ENCODE results near the gene MRTFB.

The MRTFB gene

DNA sequence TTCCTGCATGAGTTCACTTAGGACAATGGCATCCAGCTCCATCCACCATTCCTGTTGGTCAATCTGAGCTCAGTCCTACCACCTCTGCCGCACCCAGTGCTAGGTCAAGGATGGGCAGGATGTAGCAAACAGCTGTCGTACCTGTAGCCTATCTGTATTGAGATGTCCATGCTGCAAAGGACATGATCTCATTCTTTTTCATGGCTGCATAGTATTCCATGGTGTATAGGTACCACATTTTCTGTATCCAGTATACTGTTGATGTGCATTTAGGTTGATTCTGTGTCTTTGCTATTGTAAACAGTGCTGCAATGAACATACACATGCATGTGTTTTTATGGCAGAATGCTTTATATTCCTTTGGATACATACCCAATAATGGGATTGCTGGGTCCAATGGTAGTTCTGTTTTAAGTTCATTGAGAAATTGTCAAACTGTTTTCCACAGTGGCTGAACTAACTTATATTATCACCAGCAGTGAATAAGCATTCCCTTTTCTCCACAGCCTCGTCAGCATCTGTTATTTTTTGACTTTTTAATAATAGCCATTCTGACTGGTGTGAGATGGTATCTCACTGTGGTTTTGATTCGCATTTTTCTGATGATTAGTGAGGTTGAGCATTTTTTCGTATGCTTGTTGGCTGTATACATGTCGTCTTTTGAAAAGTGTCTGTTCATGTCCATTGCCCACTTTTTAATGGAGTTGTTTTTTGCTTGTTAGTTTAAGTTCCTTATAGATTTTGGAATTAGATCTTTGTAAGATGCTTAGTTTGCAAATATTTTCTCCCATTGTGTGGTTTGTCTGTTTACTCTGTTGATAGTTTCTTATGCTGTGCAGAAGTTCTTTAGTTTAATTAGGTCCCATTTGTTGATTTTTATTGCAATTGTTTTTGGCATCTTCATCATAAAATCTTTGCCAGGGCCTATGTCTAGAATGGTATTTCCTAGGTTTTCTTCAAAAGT is 7.2 kb upstream of the MRTFB start:
- DNase-seq (ENCODE audit: low spot score) = no peak

GRCh38 chr16:14069818-14070217 is 1.3 kb upstream of the MRTFB start:
- DNase-seq (ENCODE audit: low spot score) = no peak

DNA sequence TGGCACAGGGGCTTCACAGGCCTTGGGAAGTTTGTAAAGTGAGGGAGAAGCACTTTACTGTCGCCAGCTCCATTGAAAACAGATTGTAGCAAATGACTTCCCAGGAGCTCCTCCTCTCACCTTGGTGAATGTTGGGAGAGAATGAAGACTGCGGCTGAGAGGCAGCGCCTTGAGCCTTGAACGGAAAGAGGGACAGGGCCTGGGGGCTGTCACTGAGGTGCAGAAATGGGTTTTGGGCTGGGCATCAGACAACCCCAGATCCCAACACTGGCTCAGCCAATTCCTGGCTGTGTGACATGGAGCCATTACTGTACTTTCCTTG is 603 bp upstream of the MRTFB start:
- no peak for DNase-seq (ENCODE audit: low spot score)

DNA sequence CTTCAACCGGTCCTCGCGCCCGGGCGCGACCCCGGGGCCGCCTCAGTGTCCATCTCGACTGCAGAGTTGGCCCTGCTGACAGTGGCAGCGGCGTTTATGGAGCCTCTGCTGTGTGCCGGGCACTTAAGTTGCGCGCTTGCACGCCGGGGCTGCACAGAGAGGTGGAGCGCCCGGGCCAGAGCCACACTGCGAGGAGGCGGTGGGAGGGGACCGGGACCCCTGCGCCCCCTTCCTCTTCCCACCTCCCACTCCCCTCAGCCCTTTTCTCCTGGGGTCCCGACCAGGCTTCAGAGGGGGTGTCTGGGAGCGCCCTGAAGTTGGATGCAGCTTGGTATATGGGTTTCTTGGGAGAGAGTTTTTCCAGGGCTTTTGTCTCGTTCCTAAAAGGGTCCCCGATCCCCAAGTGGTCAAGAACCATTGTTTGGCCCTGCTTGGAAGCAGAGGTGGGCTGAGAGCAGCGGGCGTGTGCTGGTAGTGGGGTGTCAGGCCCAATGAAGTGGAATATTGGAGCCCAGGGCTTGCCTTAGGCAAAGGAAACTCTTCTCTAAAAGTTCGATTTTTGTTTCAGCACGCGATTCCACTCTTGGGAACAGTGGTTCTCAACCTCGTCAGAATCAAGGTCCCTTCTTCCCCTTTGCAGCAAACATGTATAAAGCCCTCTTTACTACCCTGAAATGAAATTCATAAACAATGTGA is 605 bp downstream of the MRTFB start:
- DNase-seq (ENCODE audit: low spot score) = peak; percentile 6

- no peak for DNase-seq (ENCODE audit: low spot score)
These were observed 1.2 kb downstream of the MRTFB start for GRCh38 chr16:14072360-14072759.

DNA sequence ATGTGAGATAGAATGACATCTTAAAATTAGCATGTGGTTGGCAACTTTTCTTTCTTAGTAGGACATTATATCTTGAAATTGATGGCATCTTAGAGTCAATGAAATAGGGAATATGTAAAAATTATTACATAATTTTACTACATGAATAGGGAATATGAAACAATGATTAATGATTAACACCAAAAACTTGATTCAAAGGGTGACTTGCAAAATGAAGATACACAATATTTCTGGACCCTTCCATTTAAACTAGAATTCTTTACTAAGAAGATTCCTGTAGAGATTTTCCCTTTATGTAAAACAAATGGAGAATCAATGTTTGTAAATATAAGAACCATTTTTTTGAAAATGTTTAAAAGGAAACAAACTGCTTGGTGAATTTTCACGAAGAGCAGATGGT is 3.4 kb downstream of the MRTFB start:
- DNase-seq (ENCODE audit: low spot score) = no peak

GRCh38 chr16:14077918-14078317 is 6.8 kb downstream of the MRTFB start:
- no peak for DNase-seq (ENCODE audit: low spot score)

GRCh38 chr16:14086477-14086876 is 15.4 kb downstream of the MRTFB start:
- no peak for DNase-seq (ENCODE audit: low spot score)

- DNase-seq (ENCODE audit: low spot score) = no peak
These were observed 16.1 kb downstream of the MRTFB start for GRCh38 chr16:14087181-14087580.

- no peak for DNase-seq (ENCODE audit: low spot score)
These were observed 16.6 kb downstream of the MRTFB start for GRCh38 chr16:14087590-14088154.

- no peak for DNase-seq (ENCODE audit: low spot score)
These were observed 17.1 kb downstream of the MRTFB start for GRCh38 chr16:14088155-14088753.

DNA sequence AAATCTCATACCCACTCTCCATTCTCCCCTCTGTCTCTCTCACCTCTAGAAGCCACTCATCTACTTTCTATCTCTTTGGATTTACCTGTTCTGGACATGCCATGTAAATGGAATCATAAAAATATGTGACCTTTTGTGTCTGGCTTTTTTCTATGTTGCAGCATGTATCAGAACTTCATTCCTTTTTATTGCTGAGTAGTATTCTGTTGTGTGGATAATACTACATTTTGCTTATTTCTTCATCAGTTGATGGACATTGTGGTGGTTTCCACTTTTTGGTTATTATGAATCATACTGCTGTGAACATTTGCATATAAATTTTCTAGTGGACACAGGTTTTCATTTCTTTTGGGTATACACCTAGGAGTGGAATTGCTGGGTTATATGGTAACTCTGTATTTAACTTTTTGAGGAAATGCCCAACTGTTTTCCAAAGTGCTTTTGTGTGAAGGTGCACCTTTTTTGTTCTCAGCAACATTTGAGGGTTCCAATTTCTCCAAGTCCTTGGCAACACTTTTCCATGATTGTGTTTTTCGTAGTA is 18.2 kb downstream of the MRTFB start:
- DNase-seq (ENCODE audit: low spot score) = no peak

- DNase-seq (ENCODE audit: low spot score) = no peak
These were observed 21.4 kb downstream of the MRTFB start for GRCh38 chr16:14092561-14092960.

- DNase-seq (ENCODE audit: low spot score) = no peak
These were observed 24.9 kb downstream of the MRTFB start for GRCh38 chr16:14095883-14096551.

GRCh38 chr16:14097182-14097959 is 26.3 kb downstream of the MRTFB start:
- no peak for DNase-seq (ENCODE audit: low spot score)

- no peak for DNase-seq (ENCODE audit: low spot score)
These were observed 27.0 kb downstream of the MRTFB start for GRCh38 chr16:14098081-14098480.

DNA sequence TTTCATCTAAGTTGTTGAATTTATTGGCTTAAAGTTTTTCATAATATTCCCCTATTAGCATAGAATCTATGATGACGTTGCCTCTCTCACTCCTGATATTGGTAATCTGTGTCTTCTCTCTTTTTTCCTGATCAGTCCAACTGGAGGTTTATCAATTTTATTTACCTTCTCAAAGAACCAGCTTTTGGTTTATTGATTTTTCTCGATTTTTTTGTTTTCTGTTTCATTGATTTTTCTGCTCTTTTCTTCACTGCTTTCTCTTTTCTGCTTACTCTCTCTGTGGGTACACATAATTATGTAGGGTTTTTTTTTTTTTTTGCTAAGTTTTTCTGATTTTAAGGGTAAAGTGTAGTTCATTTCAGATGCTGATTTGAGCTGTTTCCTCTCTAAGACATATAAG is 29.7 kb downstream of the MRTFB start:
- no peak for DNase-seq (ENCODE audit: low spot score)

GRCh38 chr16:14101415-14101814 is 30.3 kb downstream of the MRTFB start:
- DNase-seq (ENCODE audit: low spot score) = no peak

- no peak for DNase-seq (ENCODE audit: low spot score)
These were observed 32.0 kb downstream of the MRTFB start for GRCh38 chr16:14102925-14103720.

DNA sequence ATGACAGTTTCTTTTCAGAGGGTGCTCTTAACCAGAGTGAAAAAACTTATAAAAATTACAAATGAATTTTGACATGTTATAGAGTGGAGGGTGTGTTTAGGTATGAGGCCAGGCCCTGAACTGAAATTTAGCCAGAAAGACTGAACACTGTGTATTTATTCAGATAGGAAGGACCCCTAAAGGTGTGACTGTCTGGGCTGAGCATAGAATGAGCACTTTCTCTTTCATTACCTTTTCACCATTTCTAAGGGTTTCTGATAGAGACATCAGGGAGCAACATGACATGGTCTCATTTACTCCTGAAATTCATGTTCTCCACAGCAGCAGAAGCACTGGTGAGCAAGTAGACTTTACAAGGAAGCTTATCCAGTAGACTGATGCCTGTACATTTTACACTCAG is 32.9 kb downstream of the MRTFB start:
- no peak for DNase-seq (ENCODE audit: low spot score)

All from hepatic stellate cell (primary cell).